Measurements from ENCODE around the gene DOCK8. TPM values are rescaled to one million over a fixed set of nuclear protein-coding genes. Genes with fewer than 3 reads are reported as not detected.
A peak's percentile ranks its signal among the peaks of the same experiment; 100 is the strongest.

Gene DOCK8
- total and polyA plus RNA-seq, 10 of the 15 experiments (the other 5 are each of a cell fraction or from before 2014, with no cell fraction given): 35.4 to 100 (median 44.7) TPM

- TF ChIP-seq CBX5 (IDR thresholded peaks at IDR 0.05; ENCODE audit: low read depth): no peak
- TF ChIP-seq, protein P1, sequence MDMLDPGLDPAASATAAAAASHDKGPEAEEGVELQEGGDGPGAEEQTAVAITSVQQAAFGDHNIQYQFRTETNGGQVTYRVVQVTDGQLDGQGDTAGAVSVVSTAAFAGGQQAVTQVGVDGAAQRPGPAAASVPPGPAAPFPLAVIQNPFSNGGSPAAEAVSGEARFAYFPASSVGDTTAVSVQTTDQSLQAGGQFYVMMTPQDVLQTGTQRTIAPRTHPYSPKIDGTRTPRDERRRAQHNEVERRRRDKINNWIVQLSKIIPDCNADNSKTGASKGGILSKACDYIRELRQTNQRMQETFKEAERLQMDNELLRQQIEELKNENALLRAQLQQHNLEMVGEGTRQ (IDR thresholded peaks at IDR 0.05; ENCODE audit: borderline replicate concordance, low read depth, low read length): no peak
- TF ChIP-seq ZBED1 (IDR thresholded peaks at IDR 0.05; ENCODE audit: borderline replicate concordance): no peak
- no peak for TF ChIP-seq ZNF24 (IDR thresholded peaks at IDR 0.05)
Observed at GRCh38 chr9:421896-422295, 207.2 kb downstream of the DOCK8 start (continued).

GRCh38 chr9:426264-426663 is 211.6 kb downstream of the DOCK8 start:
- TF ChIP-seq NR2C1 (IDR thresholded peaks at IDR 0.05) (no peak), BMI1 (IDR thresholded peaks at IDR 0.05; ENCODE audit: borderline replicate concordance) (no peak), CHD4 (IDR thresholded peaks at IDR 0.05) (no peak), NFIC (IDR thresholded peaks at IDR 0.05; ENCODE audit: low read depth, low read length) (no peak), BHLHE40 (IDR thresholded peaks at IDR 0.05; ENCODE audit: borderline replicate concordance in 1 of 2, low read depth in 2 of 2, low read length in 1 of 2) (no peak), BRCA1 (IDR thresholded peaks at IDR 0.05; ENCODE audit: low read depth, low read length) (no peak), CREM (IDR thresholded peaks at IDR 0.05; ENCODE audit: low read depth) (no peak), USF1 (IDR thresholded peaks at IDR 0.05; ENCODE audit: borderline replicate concordance, extremely low read length, insufficient read depth, low read depth, low read length) (no peak), EZH2 (IDR thresholded peaks at IDR 0.05; ENCODE audit: borderline replicate concordance, control insufficient read depth, low read depth, low read length) (no peak), NRF1 (conservative IDR thresholded peaks at IDR 0.05; ENCODE audit: low read depth, low read length) (no peak), STAT3 (IDR thresholded peaks at IDR 0.05; ENCODE audit: low read depth, low read length) (no peak), WRNIP1 (IDR thresholded peaks at IDR 0.05; ENCODE audit: borderline replicate concordance, low read depth, low read length) (no peak), MTA3 (IDR thresholded peaks at IDR 0.05; ENCODE audit: borderline replicate concordance, low read length) (no peak), TCF7 (IDR thresholded peaks at IDR 0.05; ENCODE audit: borderline replicate concordance) (no peak), RCOR1 (conservative IDR thresholded peaks at IDR 0.05; ENCODE audit: low read depth, low read length) (no peak)
- TF ChIP-seq, protein P2, sequence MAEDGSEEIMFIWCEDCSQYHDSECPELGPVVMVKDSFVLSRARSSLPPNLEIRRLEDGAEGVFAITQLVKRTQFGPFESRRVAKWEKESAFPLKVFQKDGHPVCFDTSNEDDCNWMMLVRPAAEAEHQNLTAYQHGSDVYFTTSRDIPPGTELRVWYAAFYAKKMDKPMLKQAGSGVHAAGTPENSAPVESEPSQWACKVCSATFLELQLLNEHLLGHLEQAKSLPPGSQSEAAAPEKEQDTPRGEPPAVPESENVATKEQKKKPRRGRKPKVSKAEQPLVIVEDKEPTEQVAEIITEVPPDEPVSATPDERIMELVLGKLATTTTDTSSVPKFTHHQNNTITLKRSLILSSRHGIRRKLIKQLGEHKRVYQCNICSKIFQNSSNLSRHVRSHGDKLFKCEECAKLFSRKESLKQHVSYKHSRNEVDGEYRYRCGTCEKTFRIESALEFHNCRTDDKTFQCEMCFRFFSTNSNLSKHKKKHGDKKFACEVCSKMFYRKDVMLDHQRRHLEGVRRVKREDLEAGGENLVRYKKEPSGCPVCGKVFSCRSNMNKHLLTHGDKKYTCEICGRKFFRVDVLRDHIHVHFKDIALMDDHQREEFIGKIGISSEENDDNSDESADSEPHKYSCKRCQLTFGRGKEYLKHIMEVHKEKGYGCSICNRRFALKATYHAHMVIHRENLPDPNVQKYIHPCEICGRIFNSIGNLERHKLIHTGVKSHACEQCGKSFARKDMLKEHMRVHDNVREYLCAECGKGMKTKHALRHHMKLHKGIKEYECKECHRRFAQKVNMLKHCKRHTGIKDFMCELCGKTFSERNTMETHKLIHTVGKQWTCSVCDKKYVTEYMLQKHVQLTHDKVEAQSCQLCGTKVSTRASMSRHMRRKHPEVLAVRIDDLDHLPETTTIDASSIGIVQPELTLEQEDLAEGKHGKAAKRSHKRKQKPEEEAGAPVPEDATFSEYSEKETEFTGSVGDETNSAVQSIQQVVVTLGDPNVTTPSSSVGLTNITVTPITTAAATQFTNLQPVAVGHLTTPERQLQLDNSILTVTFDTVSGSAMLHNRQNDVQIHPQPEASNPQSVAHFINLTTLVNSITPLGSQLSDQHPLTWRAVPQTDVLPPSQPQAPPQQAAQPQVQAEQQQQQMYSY (CRISPR knock-in tag; IDR thresholded peaks at IDR 0.05): no peak
- Histone ChIP-seq H3K79me2 (ENCODE audit: control insufficient read depth, insufficient read depth, low read length) (no peaks in the 10 kb centered on the region), H3K4me2 (ENCODE audit: control insufficient read depth, insufficient read depth) (no peak overlapping the region), H4K20me1 (ENCODE audit: control insufficient read depth, insufficient read depth) (no peaks in the 10 kb centered on the region), H3K27me3 (replicated peaks in 1 of 2; ENCODE audit: control insufficient read depth in 2 of 2, insufficient read depth in 2 of 2, low read length in 1 of 2) (no peaks in the 10 kb centered on the region), H3K9ac (ENCODE audit: control insufficient read depth, insufficient read depth, low read length) (no peak overlapping the region), H3K4me1 (ENCODE audit: control insufficient read depth, insufficient read depth, low read length) (no peaks in the 10 kb centered on the region), H3K9me3 (replicated peaks; ENCODE audit: control insufficient read depth, insufficient read depth, low read length) (no peaks in the 10 kb centered on the region), H3K27ac (ENCODE audit: control insufficient read depth, insufficient read depth) (no peak overlapping the region), H2AFZ (ENCODE audit: control insufficient read depth, low read depth, low read length) (no peak overlapping the region), H3K36me3 (ENCODE audit: control insufficient read depth in 2 of 2, insufficient read depth in 2 of 2, low read length in 1 of 2) (peaks cover 4 to 43% of the 10 kb centered on the region in 2 experiments), H3K4me3 (no peak overlapping the region)
- RAD21 ChIA-PET (ENCODE audit: unreplicated experiment): no interaction called here
- POLR2A ChIA-PET: interaction anchor here (0.6 kb wide), 1 partner anchor 115 kb away, joined by 3 read pairs; no protein-coding TSS in a partner anchor
- DNase-seq (ENCODE audit: low read depth, low spot score): no peak
- SMC1A ChIA-PET (ENCODE audit: uncharacterized antibody, unreplicated experiment): no interaction called here
- in situ Hi-C loops (cut with MboI): loop anchor here (5.0 kb wide), 1 partner anchor 51 kb away; no protein-coding TSS in a partner anchor
- intact Hi-C loops (cut with micrococcal nuclease; ENCODE audit: unreplicated experiment): no loop called here
- FAIRE-seq: no peak
- BruUV-seq (replicated peaks): no TSS peak
- peak; percentile 60 for ATAC-seq
- CTCF ChIA-PET: no interaction called here
- 51% methylated on average over 6 of the region's 6 CpGs for WGBS (ENCODE audit: insufficient coverage, insufficient replicate concordance, low lambda C conversion rate, missing lambda C conversion rate)

All from GM12878 (cell line).